Glomerular visceral epithelial cell (primary cell): ENCODE results near the gene RBL1.
"Not testable (repeated sequence)": the region's sequence is repeated elsewhere in the genome, so short reads cannot be mapped to it uniquely, and the experiment has no call there.

Experiments
- DNase-seq: peaks from one replicate; pipeline ENCODE4 v3.0.0-alpha.2; 2016; ENCODE audit errors: extremely low spot score

RBL1 gene

DNA sequence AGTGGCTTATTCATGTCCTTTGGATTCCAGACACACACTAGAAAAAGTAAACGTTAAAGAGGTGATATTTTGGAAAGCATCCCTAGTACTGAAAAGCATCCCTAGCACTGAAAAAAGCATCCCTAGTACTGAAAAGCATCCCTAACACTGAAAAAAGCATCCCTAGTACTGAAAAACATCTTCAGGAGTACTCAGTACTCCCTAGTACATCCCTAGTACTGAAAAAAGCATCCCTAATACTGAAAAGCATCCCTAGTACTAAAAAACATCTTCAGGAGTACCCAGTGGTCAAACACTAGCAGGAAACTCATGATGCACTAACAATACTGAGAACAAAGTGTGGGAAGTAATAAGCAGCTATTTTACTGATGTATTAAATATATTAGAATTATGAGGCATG, 98.7 kb downstream of the RBL1 start:
- no peak for DNase-seq

DNA sequence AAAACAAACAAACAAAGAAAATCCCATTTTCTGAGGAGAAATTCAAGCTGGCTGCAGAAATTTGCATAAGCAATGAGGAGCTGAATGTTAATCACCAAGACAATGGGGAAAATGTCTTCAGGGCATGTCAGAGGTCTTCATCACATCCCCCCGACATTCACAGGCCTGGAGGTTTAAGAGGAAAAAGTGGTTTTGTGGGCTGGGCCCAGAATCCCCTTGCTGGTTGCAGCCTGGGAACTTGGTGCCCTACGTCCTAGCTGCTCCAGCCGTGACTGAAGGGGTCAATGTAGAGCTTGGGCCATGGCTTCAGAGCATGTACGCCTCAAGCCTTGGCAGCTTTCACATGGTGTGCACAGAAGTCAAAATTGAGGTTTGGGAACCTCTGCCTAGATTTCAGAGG, 101.6 kb downstream of the RBL1 start:
- DNase-seq = not testable (repeated sequence)

DNA sequence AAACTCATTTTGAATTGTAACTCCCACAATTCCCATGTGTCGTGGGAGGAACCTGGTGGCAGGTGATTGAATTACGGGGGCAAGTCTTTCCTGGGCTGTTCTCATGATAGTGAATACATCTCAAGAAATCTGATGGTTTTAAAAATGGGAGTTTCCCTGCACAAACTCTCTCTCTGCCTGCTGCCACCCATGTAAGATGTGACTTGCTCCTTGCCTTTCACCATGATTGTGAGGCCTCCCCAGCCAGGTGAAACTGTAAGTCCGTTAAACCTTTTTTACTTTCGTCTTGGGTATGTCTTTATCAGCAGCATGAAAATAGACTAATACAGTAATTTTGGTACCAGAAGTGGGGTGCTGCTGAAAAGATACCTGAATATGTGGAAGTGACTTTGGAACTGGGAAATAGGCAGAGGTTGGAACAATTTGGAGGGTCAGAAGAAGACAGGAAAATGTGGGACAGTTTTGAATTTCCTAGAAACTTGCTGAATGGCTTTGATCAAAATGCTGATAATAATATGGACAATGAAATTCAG, 102.9 kb downstream of the RBL1 start:
- no peak for DNase-seq

DNA sequence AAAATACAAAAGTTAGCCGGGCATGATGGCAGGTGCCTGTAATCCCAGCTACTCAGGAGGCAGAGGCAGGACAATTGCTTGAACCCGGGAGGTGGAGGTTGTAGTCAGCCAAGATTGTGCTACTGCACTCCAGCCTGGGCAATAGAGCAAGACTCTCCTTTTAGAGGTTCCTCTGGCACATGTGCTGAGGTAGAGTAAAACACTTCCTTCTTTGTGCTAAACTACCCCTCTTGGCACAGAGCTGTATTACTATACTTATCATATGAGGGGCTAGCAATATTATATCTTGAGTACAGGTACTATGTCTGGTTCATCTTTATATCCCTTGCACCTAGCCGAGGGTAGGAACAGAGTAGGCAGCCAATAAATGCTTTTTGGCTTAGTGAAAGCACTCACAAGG, 104.1 kb downstream of the RBL1 start:
- no peak for DNase-seq

DNA sequence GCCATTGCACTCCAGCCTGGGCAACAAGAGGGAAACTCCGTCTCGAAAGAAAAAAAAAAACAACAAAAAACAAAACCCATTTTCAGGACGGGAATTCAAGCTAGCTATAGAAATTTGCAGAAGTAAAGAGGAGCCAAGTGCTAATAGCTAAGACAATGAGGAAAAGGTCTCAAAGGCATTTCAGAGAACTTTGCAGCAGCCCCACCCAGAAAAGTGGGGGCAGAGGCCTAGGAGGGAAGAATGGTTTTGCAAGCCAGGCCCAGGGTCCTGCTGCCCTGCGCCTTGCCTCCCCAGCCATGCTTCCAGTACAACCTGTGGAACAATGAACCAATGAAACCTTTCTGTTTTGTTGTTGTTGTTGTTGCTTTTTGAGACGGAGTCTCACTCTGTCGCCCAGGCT, 106.0 kb downstream of the RBL1 start:
- no peak for DNase-seq

DNA sequence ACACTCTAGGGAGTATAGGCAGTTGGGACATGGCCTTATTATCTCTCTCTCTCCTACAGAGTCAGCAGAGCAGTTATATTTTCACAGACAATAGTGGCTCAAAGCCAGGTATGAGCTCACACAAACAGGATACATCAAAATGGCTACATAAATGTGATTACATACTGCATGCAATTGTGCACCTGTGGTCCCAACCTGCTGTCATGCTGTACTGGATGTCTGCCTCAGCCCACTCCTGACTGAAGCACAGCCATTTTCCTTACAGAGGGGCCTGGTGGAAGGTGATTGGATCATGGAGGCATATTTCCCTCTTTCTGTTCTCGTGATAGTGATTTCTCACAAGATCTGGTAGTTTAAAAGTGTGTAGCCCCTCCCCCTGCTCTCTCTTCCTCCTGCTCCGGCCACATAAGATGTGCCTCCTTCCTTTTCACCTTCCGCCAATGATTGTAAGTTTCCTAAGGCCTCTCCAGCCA, 107.3 kb downstream of the RBL1 start:
- peak; percentile 31 for DNase-seq

DNA sequence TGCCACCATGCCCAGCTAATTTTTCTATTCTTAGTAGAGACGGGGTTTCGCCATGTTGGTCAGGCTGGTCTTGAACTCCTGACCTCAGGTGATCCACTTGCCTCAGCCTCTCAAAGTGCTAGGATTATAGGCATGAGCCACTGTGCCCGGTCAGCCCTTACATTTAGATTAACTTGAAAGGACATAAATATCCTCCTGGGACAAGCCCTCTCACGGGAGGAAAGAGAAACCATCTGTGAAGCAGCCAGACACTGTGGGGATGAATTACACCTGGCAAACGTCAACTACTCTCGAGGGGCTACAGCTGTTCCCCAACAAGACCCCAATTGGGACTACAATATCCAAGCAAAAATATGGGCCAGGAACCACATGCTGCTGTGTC, 111.5 kb downstream of the RBL1 start:
- DNase-seq = no peak

DNA sequence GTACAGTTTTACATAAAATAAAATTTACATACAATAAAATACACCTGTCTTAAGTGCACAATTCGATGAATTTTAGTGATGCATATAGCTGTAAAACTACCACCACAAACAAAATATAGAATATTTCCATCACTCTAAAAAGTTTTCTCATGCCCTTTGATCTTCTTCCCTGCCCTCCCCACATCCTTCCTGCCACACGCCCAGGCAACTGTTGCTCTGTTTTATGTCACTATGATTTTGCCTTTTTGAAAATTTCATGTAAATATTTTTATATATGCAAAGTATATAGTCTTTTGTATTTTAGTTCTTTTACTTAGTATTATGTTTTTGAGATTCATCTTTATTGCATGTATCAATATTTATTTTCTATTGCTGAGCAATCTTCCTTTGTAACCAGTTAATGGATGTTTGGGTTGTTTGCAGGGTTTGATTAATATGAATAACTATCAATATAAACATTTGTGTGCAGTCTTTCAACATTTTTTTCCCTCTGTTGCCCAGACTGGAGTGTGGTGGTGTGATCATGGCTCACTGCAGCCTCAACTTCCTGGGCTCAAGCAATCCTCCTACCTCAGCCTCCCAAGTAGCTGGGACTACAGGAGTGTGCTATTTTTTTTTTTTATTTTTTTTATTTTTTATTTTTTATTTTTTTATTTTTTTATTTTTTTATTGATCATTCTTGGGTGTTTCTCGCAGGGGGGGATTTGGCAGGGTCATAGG, 120.5 kb downstream of the RBL1 start:
- DNase-seq = no peak

DNA sequence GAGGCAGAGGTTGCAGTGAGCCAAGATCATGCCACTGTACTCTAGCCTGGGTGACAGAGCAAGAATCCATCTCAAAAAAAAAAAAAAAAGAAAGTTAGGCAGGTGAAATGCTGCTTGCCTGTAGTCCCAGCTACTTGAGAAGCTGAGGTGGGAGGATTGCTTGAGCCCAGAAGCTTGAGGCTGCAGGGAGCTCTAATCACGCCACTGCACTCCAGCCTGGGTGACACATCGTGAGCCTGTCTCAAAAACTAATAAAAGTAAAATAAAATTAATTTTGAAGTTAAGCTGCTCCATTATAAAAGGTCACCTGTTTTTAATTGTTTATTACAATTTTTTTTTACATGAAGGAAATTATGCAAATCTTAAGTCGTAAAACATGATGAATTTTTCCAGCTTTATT, 121.1 kb downstream of the RBL1 start:
- DNase-seq = no peak

DNA sequence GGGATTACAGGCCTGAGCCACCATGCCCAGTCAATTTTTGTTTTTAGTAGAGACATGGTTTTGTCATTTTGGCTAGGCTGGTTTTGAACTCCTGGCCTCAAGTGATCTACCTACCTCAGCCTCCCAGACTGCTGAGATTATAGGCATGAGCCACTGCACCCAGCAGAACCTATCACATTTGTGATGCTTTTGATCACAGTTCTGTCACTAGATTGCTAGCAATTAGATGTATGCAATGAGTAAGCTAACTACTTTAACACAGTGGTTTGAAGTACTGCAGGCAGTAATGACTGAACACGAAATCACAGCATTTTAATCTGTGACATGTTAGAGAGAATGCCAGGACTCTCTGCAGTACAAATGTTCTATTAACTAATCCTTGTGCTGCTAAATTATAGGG, 124.7 kb downstream of the RBL1 start:
- no peak for DNase-seq

DNA sequence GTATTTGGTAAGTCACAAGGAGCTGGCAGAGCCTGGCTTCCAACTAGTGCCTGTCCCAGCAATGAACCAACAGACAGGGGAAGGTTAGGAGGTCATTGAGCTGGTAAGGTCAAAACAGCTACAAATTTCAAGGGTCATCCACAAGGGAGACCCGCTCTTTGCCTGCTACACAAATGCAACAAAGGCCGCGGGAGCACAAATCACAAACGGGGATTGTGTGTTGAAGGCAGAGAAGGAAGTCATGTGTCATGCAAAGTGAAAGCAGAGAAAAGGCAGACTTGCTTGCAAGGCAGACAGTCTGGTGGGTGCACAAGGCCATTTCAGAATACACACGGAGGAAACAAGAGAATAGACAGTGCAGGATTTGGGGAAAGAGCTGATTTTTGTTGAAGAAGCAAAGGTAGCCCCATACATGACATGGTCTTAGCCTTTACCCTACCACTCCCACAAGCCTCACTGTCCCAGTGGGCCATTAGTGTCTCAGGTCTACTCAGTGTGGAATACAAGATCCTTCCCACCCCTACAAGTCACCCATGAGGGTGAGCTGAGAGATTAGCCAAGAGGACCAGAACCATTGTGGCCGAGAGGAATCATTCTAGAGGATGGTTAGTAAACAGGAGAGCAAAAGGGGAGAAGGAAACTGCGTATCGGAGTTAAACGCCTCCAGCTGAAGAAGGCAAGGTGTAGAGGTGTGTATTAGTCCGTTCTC, 126.2 kb downstream of the RBL1 start:
- no peak for DNase-seq

DNA sequence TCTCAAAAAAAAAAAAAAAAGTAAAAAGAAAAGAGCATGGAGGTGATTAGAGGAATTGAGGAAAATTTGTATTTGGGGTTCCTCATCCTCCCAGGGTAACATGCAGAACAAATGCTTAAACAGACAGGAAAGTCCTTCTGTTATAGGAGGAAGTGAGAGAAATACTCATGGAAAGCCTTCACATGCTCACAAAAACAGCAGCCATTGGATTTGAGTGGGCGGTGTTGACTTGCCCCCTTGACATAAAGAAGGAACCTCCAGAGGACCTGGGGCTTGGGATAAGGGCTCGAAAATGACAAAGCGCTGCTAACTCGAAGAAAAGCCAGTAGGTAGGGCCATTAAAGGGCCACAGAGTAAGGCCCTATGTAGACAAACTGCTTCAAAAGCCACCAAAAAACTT, 126.7 kb downstream of the RBL1 start:
- no peak for DNase-seq

DNA sequence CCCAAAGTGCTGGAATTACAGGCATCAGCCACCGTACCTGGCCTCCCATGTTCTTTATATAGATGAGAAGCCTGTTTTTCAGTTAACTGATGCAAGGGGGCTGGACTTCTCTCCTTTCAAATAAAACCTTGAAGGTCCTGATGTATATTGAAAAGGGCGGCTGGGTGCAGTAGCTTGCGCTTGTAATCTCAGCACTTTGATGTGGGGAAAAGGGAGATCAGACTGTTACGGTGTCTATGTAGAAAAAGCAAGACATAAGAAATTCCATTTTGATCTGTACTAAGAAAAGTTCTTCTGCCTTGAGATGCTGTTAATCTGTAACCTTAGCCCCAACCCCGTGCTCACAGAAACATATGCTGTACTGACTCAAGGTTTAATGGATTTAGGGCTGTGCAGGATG, 128.2 kb downstream of the RBL1 start:
- no peak for DNase-seq

DNA sequence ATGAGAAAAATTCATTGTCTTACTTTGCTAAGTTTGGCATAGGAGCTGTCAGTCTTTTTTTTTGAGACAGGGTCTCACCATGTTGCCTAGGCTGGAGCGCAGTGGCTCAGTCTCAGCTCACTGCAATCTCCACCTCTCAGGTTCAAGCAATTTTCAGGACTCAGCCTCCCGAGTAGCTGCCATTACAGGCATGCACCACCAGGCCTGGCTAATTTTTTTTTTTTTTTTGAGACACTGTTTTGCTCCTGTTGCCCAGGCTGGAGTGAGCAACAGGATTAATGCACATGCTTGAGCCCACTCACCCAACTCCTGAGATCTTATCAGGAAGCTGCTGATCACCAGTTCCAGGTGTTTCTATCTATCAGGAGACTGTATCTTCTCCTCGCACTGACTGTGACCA, 128.8 kb downstream of the RBL1 start:
- not testable (repeated sequence) for DNase-seq

DNA sequence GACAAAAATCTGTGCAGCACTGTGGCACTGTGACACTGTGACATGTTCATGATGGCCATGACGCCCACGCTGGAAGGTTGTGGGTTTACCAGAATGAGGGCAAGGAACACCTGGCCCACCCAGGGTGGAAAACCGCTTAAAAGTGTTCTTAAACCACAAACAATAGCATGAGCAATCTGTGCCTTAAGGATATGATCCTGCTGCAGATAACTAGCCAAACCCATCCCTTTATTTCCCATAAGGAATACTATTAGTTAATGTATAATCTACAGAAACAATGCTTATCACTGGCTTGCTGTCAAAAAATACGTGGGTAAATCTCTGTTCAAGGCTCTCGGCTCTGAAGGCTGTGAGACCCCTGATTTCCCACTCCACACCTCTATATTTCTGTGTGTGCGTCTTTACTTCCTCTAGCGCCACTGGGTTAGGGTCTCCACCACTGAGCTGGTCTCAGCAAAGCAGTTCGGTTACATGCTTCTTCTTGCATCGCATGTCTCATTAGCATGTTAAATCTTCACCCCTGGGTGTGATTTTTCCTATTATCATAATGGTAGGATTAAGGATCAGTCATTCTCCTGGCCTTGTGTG, 133.3 kb downstream of the RBL1 start:
- not testable (repeated sequence) for DNase-seq

DNA sequence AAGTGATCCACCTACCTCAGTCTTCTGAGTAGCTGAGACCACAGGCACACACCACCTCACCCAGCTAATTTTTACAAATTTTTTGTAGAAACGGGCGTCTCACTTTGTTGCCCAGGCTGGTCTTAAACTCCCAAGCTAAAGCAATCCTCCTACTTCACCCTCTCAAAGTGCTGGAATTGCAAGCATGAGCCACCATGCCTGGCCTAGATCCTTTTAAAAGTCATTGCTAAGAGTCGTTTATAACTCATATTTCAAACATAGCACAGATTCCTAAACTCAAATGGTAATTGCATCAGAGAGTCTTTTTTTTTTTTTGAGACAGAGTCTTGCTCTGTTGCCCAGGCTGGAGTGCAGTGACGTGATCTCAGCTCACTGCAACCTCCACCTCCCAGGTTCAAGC, 136.6 kb downstream of the RBL1 start:
- DNase-seq = no peak

DNA sequence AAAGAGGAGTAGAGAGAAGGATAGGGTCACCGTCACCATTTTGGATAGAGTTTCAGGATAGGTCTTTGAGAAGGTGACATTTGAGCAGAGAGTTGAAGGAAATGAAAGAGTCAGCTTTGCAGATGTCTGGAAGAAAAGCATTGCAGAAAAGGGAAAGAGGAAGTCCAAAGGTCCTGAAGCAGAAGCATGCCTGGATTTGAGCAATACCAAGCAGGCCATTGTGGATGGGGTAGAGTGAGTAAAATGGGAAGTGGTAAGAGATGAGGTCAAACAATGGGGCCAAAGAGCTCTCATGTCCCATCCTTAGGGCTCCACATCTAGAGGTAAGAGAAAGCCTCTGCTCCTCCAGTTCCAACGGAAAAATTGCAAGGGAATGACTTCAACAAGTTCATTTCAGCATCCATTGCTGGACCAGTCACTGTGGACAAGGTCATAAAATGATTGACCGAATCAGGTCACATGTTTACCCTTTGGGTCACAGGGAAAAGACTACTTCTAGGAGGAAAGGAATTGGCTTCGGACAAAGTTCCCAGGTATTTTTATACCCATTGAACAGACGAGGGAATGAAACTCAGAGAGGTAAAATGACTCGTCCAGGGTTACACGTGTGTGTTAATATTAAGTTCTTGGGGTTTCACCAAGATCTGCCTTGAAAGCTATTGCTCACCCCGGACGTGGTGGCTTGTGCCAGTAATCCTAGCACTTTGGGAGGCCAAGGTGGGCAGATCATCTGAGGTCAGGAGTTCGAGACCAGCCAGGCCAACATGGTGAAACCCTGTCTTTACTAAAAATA, 137.7 kb downstream of the RBL1 start:
- no peak for DNase-seq

DNA sequence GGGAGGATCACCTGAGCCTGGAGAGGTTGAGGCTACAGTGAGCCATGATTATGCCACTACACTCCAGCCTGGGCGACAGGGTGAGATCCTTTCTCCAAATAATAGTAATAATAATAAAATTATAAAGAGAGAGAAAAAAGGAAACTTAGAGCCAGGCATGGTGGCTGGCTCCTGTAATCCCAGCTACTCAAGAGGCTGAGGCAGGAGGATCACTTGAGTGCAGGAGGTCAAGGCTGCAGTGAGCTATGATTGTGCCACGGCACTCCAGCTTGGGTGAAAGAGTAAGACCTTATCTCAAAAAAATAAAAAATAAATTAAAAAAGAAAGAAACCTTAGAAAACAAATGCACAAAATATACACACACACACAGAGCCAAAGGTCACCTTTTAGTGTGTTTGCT, 139.1 kb downstream of the RBL1 start:
- no peak for DNase-seq

DNA sequence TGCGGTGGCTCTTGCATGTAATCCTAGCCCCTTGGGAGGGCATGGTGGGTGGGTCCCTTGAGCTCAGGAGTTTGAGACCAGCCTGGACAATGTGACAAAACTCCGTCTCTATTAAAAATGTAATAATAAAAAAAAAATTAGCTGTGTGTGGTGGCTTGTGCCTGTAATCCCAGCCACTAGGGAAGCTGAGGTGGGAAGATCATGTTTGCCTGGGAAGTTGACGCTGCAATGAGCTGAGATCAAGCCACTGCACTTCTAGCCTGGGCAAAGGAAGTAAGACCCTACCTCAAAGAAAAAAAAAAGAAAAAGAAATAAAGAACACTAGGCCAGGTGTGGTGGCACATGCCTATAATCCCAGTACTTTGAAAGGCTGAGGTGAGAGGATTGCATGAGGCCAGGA, 139.8 kb downstream of the RBL1 start:
- no peak for DNase-seq

DNA sequence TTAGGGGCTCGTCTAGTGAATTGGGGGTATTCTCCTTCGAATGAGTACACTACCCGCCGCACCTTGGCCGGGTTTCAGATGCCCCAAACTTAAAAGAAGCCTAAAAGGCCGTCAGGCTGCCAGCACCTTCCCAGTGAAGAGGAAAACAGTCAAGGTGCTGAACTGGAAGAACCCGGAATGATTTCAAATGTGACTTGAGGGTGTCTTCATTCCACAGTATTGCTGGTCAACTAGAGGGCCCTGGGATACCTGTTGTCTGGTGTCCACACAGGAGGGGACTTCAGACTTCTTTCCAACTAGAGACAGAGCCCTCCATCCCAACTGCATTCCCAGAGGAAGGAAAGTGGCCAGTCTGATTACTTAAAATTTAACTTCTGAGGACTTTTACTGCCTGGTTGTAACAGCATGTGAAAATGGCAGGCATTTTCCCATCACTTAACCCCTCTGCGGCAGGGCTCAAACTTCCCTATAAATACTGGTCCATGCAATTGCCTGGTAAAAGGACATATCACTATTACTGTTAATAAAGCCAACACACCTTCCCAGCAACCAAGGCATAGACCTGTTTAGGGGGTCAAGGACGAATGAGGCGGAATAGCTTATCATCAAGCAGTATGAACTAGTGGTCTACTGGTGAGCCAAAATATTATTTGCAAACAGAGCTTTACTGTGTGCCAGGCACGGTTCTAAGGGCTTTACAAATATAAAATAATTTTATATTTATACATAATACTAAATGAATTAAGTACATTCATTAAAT, 143.6 kb downstream of the RBL1 start:
- DNase-seq = no peak

DNA sequence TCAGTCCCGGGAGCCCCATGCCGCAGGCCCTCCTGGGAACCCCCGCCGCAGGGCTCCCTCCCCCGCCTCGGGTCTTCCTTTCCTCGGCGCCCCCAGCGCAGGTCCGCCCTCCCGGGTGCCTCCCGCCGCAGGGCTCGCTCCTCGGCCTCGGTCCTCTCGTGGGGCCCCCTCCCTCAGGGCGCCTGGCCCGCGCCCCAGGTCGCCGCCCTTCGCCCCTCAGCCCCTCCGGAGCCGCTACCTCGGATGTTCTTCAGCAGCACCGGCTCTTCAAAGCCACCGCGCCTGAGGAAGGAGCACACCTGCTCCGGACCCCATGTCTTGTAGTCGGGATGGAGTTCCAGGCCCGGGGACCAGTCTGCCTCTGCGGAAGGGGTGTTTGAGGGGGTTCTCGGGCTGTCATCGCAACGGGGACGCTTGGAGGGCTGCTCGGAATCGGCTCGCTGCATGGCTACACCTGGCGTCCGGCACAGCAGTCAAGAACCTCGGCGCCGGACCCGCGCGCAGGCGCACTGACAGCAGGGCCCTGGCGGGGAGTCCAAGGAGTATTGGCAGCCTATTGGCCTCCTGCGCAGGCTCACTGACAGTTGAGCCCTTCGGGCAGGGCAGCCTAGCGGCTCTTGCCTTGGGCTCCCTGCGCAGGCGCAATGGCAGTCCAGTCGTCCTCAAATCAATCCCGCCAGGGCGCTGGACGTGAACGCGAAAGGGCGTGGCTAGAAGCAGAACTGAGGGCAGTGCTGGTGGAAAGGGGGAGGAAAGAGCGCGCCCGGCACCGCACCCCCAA, 144.4 kb downstream of the RBL1 start, which contains the start of gene SAMHD1:
Gene SAMHD1, minus strand, starts transcription at position 511 of the 781 bp plus-strand sequence. Its CDS starts 65 bp downstream, at position 446.
- peak; percentile 100 for DNase-seq
